Fibroblast of gingiva (primary cell): Measurements from ENCODE around the gene ERBB4.

ENCODE experiments used
- DNase-seq: peaks from one replicate; pipeline ENCODE4 v3.0.0-alpha.2; 2011; ENCODE audit warnings: low read depth

Gene ERBB4

DNA sequence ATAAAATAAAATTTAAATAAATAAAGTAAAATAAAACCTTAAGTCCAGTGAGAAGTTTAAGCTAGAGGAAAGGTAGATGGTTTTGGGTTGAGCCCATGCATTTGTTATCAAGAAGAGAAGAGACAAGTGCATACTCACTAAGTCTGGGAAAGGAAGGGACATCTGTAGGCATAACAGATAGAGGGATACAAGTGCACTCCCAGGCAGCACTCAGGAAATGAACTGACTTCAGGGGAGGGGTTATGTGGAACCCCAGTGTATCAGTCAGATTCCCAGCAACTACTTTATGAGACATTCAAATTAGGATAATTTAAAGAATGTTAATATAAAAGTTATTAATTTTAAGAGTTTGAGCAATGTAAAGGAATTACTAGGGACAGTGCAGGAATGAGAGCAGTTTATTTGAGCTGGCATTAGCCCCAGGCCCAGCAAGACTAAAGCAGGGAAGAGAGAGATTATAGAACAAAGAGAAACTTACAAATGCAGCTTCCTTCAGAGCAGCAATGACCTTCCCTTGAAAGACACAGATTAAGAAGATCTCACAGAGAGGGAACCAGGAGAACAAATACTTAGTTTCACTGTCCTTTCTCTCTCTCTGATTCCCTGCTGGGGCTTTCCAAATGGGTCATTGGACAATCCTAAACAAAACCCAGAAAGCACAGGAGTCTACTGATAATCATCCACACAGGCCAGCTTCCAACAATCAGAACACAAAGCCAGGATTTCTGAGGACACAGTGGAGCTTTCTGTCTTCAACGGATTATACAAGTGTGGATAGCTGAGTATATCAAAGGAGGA, 109.7 kb downstream of the ERBB4 start:
- no peak for DNase-seq

DNA sequence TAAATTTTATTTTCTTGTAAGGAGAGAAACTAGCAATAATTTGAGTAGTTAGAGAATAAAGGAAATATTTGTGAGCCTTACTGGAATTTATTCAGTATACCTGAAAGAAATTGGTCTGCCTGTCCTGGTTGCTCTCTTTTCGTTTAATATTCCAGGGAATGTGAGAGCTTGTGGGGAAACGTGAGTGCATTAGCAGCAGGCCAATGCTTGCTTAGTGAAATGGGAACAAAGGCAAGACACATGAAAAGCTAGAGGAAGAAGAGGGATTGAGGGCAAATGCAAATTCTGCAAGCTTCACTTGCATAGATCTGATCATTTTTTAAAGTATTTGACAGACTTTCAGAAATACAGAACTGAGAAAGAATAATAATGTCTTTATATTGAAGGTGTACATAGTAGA, 111.0 kb downstream of the ERBB4 start:
- no peak for DNase-seq

DNA sequence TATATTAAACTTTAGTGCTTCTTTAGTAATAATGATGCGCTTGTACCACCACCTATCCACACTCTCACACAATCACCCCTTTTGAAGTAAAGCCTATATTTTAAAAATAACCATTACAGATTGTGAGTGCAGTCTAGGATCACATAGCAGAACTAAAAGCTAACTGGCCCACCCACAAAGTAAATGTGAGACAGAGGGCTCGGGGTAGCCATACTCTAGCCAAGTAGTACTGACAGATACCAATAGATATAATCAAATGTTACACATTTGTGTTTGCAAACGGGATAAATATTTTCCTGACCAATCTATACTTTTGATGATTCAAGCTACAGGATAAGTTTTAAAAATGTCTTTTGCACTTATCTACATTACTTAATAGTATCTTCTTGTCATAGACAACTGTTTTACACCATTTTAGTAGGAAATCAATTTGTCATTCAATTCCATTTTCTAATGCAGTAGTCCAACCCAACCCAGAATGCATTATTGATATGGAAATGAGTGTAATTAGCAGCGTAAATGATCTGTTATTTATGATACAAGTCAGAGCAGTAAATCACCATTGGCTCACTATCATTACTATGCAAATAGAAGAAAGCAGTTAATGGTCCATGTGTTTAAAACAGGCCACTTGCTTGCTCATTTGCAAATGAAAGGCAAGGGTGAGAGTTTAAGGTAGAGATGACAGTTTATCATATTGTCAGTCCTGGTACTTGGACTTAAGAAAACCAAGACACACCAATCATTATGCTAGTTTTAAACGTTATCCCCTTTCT, 111.8 kb downstream of the ERBB4 start:
- no peak for DNase-seq

DNA sequence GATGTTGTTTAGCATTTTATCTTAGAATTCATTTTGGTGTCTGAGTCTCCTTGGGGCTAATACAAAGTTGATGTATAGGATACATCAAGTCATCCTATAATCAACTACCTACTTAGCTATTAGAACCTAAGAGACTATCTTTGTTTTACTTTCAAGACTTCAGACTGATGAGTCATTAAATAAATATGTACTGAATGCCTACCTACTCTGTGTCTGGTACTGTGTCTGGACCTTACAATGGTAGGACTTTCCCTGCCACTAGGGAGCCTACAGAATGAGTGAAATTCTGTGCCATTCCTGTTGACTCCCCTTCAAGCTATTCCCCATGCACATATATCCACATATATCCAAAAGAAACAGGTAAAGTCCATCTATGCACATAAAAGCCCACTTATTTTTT, 114.5 kb downstream of the ERBB4 start:
- no peak for DNase-seq

DNA sequence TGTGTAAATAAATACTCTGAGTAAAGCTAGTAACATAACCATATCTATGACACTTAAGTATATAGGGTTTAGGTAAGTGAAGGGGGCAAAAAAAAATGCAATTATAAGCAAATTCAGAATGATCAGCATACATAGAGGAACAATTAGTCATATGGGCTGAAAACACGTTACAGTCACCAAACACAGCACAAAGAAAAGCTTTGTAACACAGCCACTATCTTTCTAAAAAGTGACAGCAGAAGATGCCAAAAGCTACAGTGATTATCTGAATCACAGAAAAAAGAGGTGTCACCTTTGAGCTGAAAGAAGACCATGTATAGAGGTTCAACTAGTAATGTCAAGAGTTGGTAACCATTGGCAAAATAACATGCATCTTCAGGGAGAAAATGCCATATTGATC, 115.5 kb downstream of the ERBB4 start:
- no peak for DNase-seq

DNA sequence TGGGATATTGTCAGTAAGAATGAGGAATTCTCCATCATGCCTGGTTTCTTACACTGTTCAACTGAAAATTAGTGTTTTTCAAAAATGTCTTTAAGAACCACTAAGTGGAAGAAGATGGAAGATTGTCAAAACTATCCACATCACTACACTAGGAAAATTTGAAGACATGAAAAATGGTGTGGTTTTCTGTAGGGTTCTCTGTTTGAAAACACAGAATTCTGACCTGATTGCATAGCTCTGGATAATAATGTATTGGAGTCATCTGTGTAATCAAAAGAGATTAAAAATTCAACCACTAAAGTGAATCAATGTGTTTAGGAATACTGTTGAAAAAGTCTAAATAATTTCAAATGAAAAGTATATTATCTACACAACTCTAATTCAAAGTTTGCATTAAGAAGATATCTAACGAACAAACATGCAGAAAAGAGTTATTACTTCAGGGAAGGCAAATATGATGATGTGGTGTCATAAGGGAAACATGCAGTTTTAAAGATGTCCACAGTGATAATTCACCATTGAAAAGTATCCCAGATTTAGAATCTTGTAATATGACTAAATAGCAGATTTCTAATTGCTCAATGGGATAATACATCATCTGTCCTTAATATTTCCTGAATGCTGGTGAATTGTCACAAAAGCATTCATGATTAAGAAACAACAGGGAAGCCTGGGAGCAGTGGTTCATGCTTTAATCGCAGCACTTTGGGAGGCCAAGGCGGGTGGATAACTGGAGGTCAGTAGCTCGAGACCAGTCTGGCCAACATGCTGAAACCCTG, 116.9 kb downstream of the ERBB4 start:
- peak; percentile 77 for DNase-seq

DNA sequence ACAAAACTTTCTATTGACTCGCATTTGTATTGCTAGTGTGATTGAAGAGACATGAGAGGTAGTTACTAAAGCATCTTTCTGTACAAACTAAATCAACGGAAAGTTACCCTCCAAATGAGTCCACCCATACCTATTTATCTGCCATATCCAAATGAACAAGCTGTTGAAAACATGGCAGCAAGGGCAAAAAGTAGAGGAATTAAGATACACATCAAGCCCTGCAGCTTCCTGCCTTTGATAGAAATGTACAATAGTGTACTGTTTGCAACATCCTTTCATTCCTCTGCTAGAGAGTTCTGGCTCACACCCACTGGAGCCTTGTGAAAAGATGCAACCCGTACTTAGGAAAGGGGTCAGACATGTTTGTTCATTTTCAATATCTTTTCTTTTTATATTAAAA, 122.5 kb downstream of the ERBB4 start:
- DNase-seq, result no peak

DNA sequence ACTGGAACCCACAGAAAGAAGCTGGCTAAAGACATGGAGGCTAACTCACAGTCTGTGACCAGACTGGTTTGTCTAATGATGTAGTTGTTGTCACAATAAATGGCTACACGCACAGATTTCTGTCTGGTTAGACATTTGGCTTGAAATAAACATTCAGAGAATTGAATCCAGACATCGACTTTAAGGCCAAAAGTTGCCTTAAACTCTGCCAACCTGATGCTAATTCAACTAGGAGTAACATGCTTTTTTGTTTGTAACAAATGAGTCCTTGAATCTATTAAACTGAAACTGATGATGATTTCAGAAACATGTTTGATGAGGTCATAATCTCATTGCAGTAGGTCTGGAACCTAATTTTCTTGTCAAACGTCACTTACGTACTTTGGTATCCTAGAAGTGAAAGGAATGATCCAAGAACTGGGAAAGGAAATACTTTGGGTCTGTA, 123.8 kb downstream of the ERBB4 start:
- peak; percentile 83 for DNase-seq

DNA sequence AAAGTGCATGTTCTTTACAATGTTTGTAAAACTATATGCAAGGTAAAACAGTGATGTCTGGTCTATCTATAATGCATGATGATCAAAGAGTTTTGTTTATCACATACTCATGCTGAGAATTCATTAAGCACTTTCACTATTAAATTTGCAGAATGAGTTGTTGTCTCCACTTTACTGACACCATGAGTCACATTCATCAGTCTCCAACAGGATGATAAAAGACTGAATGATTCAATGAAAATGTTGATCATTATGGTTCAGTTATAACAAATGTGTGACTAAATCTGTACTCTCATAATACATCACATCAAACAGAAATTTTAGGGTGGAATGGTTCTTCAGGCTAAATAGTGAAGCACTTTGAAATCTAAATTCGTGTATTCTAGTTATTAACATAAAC, 129.0 kb downstream of the ERBB4 start:
- no peak for DNase-seq

DNA sequence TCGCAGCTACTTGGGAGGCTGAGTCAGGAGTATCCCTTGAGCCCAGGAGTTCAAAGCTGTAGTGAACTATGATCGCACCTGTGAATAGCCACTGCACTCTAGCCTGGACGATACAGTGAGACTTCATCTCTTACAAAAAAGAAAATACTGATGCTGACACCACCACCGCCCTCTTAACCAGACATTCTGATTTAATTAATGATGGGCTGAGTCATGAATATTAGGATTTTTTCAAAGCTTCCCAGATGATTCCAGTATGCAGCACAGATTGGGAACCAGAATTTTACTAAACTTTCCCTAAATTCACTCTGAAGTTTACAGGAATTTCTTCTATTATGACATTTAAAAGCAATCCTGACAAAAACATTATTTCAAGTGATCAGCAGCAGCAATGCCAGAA, 130.1 kb downstream of the ERBB4 start:
- DNase-seq, result no peak

DNA sequence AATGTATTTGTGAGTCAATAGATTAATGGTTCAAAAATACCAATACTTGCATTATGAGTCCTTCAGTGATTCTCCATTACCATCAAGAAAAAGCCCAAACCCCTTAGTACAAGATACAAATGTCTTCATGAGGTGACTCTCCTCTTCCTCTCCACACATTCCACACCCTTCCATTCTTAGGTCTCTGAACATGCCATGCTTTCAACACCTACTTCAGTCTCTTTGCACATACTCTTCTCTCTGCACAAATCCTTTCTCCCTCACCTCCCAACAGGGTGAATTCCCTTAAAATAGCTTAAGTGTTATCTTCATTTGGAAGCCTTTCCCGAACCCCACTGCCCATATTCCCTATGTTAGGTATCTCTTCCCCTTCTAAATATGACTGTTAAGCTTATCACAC, 131.9 kb downstream of the ERBB4 start:
- DNase-seq, result no peak

DNA sequence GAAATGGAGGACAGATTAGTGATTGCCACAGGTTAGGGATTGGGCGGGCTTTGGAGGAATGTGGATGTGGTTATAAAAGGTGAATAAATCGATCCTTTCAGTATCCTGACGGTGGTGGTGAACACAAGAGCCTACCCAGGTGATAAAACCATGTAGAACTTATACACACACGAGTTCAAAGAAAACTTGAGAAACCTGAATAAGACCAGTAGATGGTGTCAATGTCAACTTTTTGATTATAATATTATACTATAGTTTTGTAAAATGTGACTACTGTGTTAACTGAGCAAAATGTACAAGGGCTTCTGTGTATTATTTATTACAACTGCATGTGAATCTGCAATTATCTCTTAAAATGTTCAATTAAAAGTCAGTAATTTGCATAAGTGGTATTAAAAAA, 136.3 kb downstream of the ERBB4 start:
- DNase-seq, result no peak

DNA sequence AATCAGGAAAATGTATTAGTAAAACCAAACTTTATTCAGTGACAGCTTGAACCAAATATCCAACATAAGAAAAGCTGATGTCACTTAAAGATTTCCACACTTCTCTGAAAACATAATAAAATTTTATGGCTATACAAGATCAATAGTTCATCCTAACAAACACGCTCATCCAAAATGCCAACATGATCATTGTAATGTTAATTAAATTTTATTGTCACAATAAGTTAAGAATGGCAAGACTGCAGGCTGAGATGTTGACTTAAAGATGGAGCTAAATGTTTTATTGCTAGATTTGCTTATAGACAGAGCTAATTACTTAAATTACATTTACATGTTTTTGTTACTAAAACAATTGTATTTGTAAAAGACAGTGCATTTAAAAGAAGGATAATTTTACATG, 140.3 kb downstream of the ERBB4 start:
- no peak for DNase-seq

DNA sequence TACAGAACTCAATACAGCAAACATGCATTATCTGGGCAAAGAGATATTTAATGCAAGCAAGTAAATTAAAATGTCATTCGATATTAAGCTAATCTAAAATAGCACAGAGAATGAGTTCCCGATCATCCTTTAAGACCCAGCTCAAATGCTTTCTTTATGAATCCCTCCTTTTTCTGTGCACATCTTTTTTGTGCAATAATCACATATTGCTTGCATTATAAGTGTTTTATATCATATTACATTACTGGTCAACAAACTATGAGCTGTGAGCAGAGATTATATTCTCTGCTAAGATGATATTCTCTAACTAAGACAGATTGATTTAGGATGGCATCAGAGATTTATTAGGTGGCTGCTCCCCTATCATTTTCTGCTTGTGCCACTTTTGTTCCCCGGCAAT, 146.1 kb downstream of the ERBB4 start:
- peak; percentile 60 for DNase-seq

DNA sequence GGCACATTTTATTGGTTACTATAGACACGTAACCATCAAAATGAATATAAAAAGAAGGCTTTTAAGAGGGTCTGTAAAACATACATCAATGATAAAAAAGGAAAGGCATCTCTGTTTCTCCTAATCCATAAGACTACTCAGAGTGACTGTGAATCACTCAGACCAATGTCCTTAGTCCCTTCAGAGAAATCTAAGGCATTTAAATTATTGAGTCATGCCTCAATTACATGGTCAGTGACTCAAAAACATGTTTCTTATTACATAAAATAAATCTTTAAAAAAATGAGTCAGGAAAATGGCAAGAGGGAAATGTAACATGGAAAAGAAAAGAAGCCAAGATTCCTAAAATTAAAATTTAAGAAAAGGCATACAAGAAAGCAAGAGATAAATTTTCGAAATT, 146.6 kb downstream of the ERBB4 start:
- peak; percentile 47 for DNase-seq

DNA sequence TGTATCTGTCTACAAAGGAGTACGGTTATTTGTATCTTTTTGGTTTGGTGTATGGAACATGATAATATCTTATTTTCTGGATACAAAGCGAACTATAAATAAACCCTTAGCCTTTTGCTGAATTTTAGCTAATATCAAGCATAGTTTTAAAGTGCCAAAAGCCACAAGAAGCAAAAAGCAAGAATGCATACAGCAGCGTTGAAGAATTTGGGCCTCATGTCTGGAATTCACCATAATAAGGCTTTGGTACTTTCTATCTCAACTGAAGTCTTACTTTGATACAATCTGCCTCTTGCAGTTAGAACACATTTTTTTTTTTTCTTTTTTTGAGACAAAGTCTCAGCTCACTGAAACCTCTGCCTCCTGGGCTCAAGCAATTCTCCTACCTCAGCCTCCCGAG, 151.5 kb downstream of the ERBB4 start:
- DNase-seq, result peak; percentile 14

DNA sequence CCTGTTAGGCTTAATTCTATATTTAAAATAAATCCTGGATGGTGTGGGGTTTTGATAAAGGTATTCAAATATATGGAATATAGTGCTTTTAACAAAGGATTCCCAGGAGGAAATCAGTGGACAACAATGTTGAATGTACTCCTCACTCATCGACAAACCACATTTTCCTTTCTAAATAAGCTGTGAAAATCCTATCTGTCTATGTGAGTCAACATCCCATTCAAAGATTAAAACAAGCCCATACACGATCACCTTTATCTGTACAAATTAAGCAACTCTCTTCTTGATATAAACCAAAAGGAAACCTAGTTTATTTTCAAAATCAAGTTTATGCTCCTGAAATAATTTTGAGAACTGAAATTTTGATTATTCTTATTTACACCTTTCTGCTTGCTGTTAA, 153.4 kb downstream of the ERBB4 start:
- DNase-seq, result no peak

DNA sequence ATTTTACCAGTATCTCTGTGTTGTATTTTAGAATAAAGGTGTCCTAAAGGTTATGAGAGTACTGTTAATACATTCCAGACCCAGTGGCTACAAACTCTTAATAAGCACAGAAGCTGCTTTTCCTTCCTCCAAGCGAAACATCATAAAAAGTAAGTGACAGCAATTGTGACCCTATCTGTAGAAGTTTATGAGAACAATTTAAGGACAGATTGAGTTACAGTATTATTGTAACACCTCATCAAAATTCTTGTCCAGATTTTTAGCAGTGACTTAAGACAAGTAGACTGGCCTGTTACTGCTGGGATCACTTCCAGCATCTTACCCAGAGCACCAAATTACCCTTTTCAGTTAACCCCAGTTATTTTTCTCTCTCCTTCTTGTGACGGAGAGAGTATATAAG, 154.6 kb downstream of the ERBB4 start:
- no peak for DNase-seq

DNA sequence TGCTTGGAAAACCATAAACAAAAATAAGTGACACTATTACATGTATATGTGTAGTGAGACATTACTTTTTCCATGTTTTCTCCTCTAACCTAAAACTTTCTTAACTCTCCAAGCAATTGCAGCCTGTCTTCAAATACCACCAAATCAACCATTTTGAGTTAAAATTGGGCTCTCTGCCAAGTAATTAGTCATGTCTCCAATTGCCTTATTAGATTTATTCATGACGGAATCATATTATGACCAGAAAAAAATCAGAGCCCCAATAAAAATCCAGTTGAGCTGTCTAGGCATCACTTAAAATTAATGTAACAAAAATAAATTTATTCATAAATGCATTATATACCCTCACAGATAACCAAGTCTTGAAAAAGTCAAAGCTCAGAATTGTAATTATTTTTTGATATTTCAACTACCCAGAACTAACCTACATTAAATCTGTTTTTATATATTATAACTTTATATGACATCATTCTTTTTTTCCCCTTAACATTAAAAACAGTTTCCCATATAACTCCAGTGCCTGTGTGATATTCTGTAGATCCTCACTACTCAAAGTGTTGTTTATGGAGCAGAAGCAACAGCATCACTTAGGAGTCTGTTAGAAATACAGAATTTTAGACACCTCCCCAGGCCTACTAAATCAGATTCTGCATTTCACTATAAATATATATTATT, 157.0 kb downstream of the ERBB4 start:
- no peak for DNase-seq

DNA sequence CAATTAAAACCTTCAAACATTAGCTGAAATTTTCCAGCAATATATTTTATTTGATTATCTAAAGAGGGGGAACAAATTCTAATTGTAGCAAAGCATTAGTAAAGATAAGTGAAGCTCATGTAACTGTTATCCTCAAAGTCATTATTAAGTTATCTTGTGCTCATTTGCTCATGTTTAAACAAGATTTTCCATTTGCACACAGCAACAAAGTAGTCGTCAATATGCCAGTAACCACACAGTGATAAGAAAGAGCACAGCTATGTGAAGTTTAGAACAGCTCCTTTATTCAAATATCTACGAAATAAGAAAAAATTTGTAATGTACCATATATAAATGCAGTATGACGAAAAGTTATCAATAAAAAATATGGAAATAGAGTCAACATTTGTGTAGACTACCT, 159.5 kb downstream of the ERBB4 start:
- DNase-seq, result no peak

DNA sequence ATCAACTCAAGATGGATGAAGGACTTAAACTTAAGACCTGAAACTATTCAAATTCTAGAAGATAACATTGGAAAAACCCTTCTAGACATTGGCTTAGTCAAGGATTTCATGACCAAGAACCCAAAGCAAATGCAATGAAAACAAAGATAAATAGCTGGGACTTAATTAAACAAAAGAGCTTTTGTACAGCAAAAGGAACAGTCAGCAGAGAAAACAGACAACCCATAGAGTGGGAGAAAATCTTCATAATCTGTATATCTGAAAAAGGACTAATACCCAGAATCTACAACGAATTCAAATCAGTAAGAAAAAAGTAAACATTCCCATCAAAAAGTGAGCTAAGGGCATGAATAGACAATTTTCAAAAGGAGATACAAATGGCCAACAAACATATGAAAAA, 171.2 kb downstream of the ERBB4 start:
- no peak for DNase-seq
